ENCODE results near the gene NLN.

- TF ChIP-seq POLR2A (IDR thresholded peaks at IDR 0.05), result no peak
- no peak for TF ChIP-seq CTCF (IDR thresholded peaks at IDR 0.05)
These were observed 40.2 kb downstream of the NLN start for GRCh38 chr5:65762234-65762633.
